K562 (cell line): ENCODE data around the gene PLP2. TPM values are rescaled to one million over a fixed set of nuclear protein-coding genes. Genes with fewer than 3 reads are reported as not detected.

Experiments
- ARID1B ChIP-seq: fragments of 450-650 bp; IDR thresholded peaks from 2 replicates; pipeline ENCODE4 v1.6.1; 2016; ENCODE audit warnings: antibody characterized with exemption, mild to moderate bottlenecking, inconsistent platforms
- CC2D1A ChIP-seq: fragments of 450-650 bp; IDR thresholded peaks from 2 replicates; pipeline ENCODE4 v1.6.1; 2017; ENCODE audit warnings: mild to moderate bottlenecking
- CTCF ChIP-seq, 3 experiments: IDR thresholded peaks in 2 of 3; conservative IDR thresholded peaks in 1 of 3; 2 replicates each; pipeline ENCODE4 v1.5.1; 2011 to 2012; ENCODE audit warnings: low read length in 3 of 3, mild to moderate bottlenecking in 3 of 3, control low read depth in 2 of 3, improper control_type of control experiment in 1 of 3, inconsistent platforms in 1 of 3, low read depth in 1 of 3, mixed read lengths in 1 of 3, moderate library complexity in 1 of 3; ENCODE audit not compliant: insufficient read depth in 2 of 3
- E2F6 ChIP-seq, 2 experiments: IDR thresholded peaks; 2 replicates each; pipeline ENCODE4 v1.6.1; 2011; ENCODE audit warnings: borderline replicate concordance in 1 of 2, control low read depth in 1 of 2, low read depth in 1 of 2, low read length in 1 of 2, mild to moderate bottlenecking in 1 of 2, mixed read lengths in 1 of 2, moderate library complexity in 1 of 2; ENCODE audit not compliant: insufficient read depth in 1 of 2, insufficient read length in 1 of 2, poor library complexity in 1 of 2, severe bottlenecking in 1 of 2; ENCODE audit errors: extremely low read depth in 1 of 2
- PBX2 ChIP-seq, 2 experiments: IDR thresholded peaks in 1 of 2; conservative IDR thresholded peaks in 1 of 2; 2 replicates each; pipeline ENCODE4 v1.6.1; 2016; ENCODE audit warnings: low read depth in 2 of 2, mild to moderate bottlenecking in 1 of 2, missing compliant biosample characterization in 1 of 2, missing genetic modification characterization in 1 of 2, moderate library complexity in 1 of 2
- SMC3 ChIP-seq: conservative IDR thresholded peaks from 2 replicates; pipeline ENCODE4 v1.6.1; 2011; ENCODE audit warnings: low read depth, low read length, improper control_type of control experiment; ENCODE audit not compliant: insufficient read depth
- SUPT5H ChIP-seq: fragments of 450-650 bp; IDR thresholded peaks from 2 replicates; pipeline ENCODE4 v1.6.1; 2016
- TEAD1 ChIP-seq, 2 experiments: fragments of 450-650 bp in 1 of 2; sonication (generic) in 1 of 2; formaldehyde crosslinking; IDR thresholded peaks; 2 replicates each; pipeline versions ENCODE4 v1.4.0 to v1.8.0; 2020 to 2022; ENCODE audit warnings: mild to moderate bottlenecking in 2 of 2, missing genetic modification reagents in 1 of 2
- polyA plus RNA-seq, 8 experiments: library from polyadenylated mRNA; depleted of rRNA in 4 of 8; stranded (reverse) in 5 of 8; unstranded in 3 of 8; fragments of >200 nt; fragmentation: Nextera tagmentation in 2 of 8; fragmentation: Illumina TruSeq in 1 of 8; extraction: Ambion mirVana in 2 of 8; extraction: Trizol in 1 of 8; gene quantifications; 2 replicates each; pipeline versions ENCODE4 v1.2.1 to v1.2.3, GENCODE V29; 2011 to 2014; ENCODE audit warnings: inconsistent platforms in 1 of 8, missing spikeins in 1 of 8
- total RNA-seq, 7 experiments: library from RNA; depleted of rRNA in 6 of 7; stranded (reverse); fragments of >200 nt in 6 of 7; fragmentation: Illumina TruSeq in 2 of 7; extraction: Trizol in 2 of 7; gene quantifications; 2 replicates each; pipeline versions ENCODE4 v1.2.1 to v1.2.3, GENCODE V29; 2011 to 2021; ENCODE audit warnings: low replicate concordance in 1 of 7

Gene PLP2
- total and polyA plus RNA-seq, 9 of the 15 experiments (the other 6 are each of a cell fraction or from before 2014, with no cell fraction given), result 34.7 to 236 (median 112) TPM

GRCh38 chrX:49177338-49177833, 5.7 kb downstream of the PLP2 start (continued):
- TF ChIP-seq CTCF (IDR thresholded peaks at IDR 0.05 in 2 of 3, conservative IDR thresholded peaks at IDR 0.05 in 1 of 3; ENCODE audit: insufficient read depth in 2 of 3, low read depth in 1 of 3, low read length in 3 of 3) (peak; percentile 55 to 59 (median 57)), PBX2 (CRISPR knock-in tag; IDR thresholded peaks at IDR 0.05; ENCODE audit: low read depth) (no peak), PBX2 (tag; conservative IDR thresholded peaks at IDR 0.05; ENCODE audit: low read depth) (no peak), TEAD1 (CRISPR knock-in tag; IDR thresholded peaks at IDR 0.05) (no peak), CC2D1A (0 out of 2 replicates have a peak, but pooled peaks have one; percentile 14), E2F6 (IDR thresholded peaks at IDR 0.05; ENCODE audit: borderline replicate concordance in 1 of 2, extremely low read depth in 1 of 2, insufficient read depth in 1 of 2, insufficient read length in 1 of 2, low read depth in 1 of 2, low read length in 1 of 2, poor library complexity in 1 of 2, severe bottlenecking in 1 of 2) (no peak), ARID1B (no peak), SUPT5H (peak; percentile 34; the same call in 1 of the 2 replicates), SMC3 (peak; percentile 49; the same call in 1 of the 2 replicates)
